HK-2 (cell line): ENCODE data around the gene CROCC.
A peak's percentile ranks its signal among the peaks of the same experiment; 100 is the strongest.
"Not testable (repeated sequence)": the region's sequence is repeated elsewhere in the genome, so short reads cannot be mapped to it uniquely, and the experiment has no call there.

Experiments used
- DNase-seq: peaks from one replicate; pipeline ENCODE4 v3.0.0-alpha.2; 2018; ENCODE audit not compliant: unreplicated experiment

Gene CROCC

GRCh38 chr1:16897653-16898052 lies 24.1 kb upstream of the CROCC start:
- DNase-seq = not testable (repeated sequence)

DNA sequence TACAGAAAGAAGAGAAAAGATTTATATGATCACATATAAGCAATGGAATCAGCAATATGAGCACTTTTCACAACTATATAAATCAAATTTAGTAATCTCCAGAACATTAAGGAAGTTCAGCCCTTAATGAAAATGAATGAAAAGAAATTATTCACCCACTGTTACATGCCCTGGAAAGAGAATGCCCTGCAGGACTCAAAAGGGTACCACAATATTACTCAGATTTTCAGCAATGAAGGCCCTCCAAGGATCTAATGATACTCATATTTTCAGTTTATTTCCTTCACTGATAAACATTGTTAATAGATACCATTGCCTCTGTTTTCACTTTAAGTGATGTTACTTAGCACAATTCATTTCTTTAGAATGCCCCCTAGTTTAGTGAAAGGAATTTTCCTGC lies 23.4 kb upstream of the CROCC start:
- DNase-seq = not testable (repeated sequence)

- DNase-seq = not testable (repeated sequence)
Observed at GRCh38 chr1:16899020-16899419, 22.7 kb upstream of the CROCC start.

DNA sequence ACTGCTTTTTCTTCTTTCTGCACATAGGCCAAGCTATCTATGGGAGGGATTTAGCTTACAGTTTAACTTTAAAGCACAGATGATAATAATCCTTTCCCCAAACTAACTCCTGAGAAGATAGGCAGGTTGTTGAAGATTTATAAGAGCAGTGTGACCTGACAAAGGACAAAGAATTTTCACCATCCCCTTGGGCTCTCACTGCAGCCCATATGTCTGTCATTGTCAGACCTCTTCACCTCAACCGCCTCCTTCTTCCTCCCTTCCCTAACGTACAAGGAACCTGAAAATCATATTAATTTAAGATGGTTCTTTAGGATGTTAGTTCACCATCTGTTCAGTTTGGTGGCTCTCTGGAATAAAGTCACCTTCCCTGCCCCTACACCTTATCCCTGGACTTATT lies 21.0 kb upstream of the CROCC start:
- DNase-seq = no peak

GRCh38 chr1:16901371-16901770 lies 20.4 kb upstream of the CROCC start:
- not testable (repeated sequence) for DNase-seq

GRCh38 chr1:16903054-16903453 lies 18.7 kb upstream of the CROCC start:
- peak; percentile 29 for DNase-seq

- DNase-seq = no peak
Observed at GRCh38 chr1:16903458-16903796, 18.3 kb upstream of the CROCC start.

- DNase-seq = peak; percentile 94
Observed at GRCh38 chr1:16904560-16905109, 17.1 kb upstream of the CROCC start.

DNA sequence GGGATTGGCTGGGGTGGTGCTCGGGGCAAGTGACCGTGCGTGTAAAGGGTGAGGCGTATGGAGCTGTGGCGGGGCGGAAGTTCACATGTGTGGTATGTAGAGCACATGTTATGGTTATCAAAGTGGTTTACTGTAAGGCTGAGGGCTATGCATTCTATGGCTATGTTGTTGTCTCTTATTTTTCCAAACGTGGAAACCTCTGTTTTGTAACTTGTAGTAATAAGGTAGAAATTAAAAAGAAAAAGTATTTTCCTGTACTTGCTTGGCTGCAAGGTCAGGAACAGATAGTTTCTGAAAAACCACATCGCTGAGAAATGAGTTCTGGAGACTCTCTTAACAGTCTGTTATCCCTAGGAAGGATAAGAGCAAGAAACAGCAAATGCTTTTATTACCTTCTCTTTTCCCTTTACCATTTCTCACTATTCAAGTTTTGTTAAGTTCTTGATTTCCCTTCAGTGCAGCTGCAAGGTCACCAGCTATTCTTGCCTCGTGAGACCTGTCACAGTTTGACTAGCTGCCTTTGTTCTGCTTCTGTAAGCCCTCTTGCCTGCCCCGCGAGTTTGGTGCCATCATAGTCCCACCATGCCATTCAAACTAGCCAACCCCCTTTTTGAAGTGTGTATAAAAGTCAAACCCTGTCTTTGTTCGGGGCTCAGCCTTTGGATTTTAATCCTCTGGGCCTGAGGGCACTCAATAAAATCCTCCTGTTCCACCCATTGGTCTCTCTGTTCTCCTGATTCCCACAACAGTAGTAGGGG lies 16.4 kb upstream of the CROCC start:
- peak; percentile 21 for DNase-seq

GRCh38 chr1:16905868-16906702 lies 15.6 kb upstream of the CROCC start:
- no peak for DNase-seq

- no peak for DNase-seq
Observed at GRCh38 chr1:16906873-16907272, 14.9 kb upstream of the CROCC start.

DNA sequence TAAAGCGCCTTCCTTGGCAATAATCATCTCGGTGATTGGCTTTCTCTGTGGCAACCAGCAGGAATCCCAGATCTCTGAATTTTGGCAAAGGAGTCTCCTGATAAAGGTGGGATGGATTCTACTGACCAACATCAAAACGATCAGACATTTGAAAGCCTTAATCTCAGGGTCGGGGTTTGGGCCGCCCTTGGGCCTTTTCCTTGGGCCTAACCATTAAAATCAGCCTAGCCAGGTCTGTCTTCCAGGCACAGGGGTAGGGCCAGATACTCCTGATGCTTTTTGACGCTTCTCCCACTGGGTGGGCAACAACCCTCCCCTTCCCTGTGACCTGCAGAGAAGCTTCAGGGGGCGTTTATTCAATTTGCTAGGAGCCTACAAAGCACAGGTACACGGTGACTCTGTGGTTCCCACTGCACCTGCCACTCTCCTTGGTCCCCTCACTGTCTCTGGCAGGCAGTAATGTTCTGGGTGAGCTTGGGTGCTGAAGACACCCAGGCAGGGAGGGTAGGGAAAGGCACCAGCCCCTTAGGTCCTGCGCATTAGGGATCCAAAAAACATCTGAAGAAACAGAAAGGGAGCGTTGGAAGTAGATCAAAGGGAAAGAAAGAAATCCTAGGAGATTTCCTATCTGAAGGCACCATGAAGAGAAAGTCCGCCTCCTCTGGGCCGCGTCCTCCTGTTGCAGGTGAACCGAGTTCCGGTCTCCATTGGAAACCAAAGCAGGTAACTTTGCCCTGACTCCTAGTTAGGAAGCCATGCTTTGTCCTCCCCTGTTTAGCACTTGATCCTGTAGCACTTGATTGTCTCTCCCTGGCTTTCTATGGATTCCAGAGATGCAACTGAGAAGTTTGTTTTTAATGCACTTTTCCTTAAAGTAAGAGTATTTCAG lies 13.6 kb upstream of the CROCC start:
- no peak for DNase-seq

DNA sequence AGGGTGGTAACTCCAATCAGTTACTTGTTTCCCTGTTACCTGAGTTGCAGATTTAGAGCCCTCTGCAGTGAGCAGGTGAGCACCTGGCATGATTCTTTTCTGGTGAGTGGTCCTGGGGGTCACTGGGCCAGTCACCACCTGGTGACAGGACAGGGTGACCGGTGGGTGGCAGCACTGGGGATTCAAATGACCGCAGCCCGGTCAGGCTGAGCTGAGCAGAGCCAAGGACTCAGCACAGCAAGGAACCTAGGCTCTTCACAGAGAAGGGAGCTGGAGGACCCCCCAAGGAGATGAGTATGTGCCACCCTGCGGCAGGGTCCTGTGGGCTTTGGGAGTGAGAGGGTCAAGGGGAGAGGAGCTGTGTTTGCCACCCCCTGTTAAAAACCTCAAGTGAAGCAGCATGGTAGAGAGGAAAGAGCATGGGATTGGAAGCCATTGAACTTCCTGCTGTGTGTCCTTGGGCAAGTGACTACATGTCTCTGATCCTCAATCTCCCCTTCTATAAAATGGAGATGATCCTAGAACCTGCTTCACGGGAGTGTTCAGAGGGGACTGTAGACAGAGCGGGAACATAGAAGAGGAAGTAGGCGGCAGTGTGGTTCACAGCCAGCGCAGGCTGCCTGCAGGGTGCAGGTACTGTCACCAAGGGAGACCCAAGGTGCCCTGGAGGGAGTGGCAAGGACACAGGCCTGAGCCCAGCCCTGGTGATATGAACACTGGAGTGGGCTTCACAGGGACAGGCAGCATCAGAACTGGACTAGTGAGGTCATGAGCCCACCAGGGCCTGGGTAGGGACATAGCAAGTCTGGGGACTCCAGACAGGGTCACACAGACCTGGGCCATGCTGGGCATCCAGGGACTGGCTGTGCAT lies 9.6 kb upstream of the CROCC start:
- DNase-seq = not testable (repeated sequence)

DNA sequence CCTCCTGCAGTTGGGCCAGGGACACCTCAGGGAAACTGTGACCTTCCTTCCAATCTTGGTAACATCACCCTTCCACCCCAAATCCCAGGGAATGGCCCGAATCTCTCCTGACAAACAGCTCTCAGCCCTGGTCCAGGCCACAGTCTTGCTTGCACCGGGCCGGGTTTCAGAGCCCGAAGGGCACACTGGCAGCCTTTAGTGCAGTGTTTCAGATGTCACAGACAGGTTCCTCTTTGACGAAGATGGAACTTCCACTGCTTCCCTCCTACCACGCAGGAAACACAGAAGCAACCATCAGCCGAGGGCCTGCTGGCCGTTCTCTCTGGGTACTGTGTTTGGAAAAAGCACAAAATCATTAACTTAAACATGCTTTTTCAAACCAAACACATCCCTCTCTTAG lies 9.0 kb upstream of the CROCC start:
- DNase-seq = not testable (repeated sequence)

- peak; percentile 28 for DNase-seq
Observed at GRCh38 chr1:16913181-16913832, 8.4 kb upstream of the CROCC start.

GRCh38 chr1:16913833-16914662 lies 7.7 kb upstream of the CROCC start:
- DNase-seq = peak; percentile 89

DNA sequence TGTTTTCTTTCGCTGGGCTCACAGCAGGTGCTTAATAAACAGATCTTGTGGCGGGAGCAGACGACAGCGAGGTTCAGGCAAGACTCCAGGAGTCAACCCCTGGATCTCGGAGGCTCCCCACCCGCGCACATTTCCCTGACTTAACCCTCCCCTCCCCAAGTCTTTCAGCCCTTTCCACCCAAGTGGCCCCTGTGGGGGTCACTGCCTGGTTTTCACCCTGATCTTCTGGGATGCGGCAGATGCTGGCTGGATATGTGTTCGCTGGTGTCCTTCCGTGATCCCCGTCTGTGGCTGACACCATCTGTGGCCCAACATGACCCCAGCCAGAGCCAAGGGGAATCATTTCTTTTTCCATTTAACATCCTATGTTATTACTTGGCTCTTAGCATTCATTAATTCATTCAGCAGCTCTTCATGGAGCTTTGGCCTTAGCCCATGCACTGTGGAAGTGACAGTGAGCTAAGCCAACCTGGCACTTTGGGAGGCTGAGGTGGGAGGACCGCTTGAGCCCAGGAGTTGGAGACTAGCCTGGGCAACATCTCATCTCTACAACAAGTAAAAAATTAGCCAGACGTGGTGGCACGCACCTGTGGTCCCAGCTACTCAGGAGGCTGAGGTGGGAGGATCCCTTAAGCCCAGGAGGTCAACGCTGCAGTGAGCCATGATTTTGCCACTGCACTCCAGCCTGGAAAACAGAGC lies 6.7 kb upstream of the CROCC start:
- DNase-seq = not testable (repeated sequence)

DNA sequence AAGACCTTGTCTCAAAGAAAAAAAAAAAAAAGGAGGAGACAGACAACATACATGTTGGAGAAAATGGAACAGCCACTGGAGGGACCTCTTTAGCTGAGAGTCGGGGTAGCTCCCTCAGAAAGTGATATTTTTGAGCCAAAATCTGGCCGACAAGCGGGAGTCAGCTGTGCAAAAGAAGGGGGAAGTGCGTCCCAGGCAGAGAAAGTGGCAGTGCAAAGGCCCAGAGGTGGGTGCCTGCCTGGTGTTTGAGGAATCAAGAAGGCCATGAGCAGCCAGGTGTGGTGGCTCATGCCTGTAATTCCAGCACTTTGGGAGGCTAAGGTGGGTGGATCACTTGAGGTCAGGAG lies 6.1 kb upstream of the CROCC start:
- DNase-seq = no peak
